OCI-LY7 (cell line): ENCODE data around the gene MARS1. TPM values are rescaled to one million over a fixed set of nuclear protein-coding genes. Genes with fewer than 3 reads are reported as not detected.

Source experiments
- BruUV-seq: library from RNA; stranded (reverse); fragments of 400-500 nt; replicated peaks from 2 replicates; lab custom pipeline; 2021; lab: Mats Ljungman, UMichigan
- CTCF ChIA-PET: fragments of 300-600 bp; sonication (Branson Sonifier 250); formaldehyde crosslinking; loops from one replicate; lab custom pipeline; 2022; ENCODE audit warnings: antibody characterized with exemption; ENCODE audit not compliant: unreplicated experiment; lab: Charles Lee
- POLR2A ChIA-PET: fragments of 300-600 bp; sonication (Branson Sonifier 250); formaldehyde crosslinking; loops from one replicate; lab custom pipeline; 2022; ENCODE audit warnings: antibody characterized with exemption; lab: Charles Lee
- DNase-seq: peaks from one replicate; pipeline ENCODE4 v3.0.0-alpha.2; 2015; ENCODE audit warnings: low spot score
- H2AFZ ChIP-seq: fragments of 200-600 bp; sonication (generic), shearing (Covaris generic); 2 replicates; pipeline ENCODE4 v1.6.1; 2014; ENCODE audit warnings: mild to moderate bottlenecking, antibody characterized with exemption, low read length, moderate library complexity
- H3K27ac ChIP-seq: fragments of 200-600 bp; sonication (generic); 2 replicates; pipeline ENCODE4 v1.5.1; 2014; ENCODE audit warnings: mixed run types, low read depth, mild to moderate bottlenecking, moderate library complexity, low read length, inconsistent platforms; ENCODE audit not compliant: poor library complexity, severe bottlenecking
- H3K36me3 ChIP-seq: fragments of 200-600 bp; sonication (generic); 2 replicates; pipeline ENCODE4 v1.6.1; 2014; ENCODE audit warnings: mild to moderate bottlenecking, antibody characterized with exemption, low read length, moderate library complexity, mixed read lengths; ENCODE audit not compliant: insufficient read depth
- H3K4me1 ChIP-seq: fragments of 200-600 bp; sonication (generic); 2 replicates; pipeline ENCODE4 v1.5.1; 2014; ENCODE audit warnings: mild to moderate bottlenecking, low read length; ENCODE audit not compliant: insufficient read depth, poor library complexity, severe bottlenecking
- H3K4me2 ChIP-seq: fragments of 200-600 bp; sonication (generic); 2 replicates; pipeline ENCODE4 v1.6.1; 2014; ENCODE audit warnings: mild to moderate bottlenecking, low read length
- H3K4me3 ChIP-seq: fragments of 200-600 bp; sonication (generic); 2 replicates; pipeline ENCODE4 v1.5.1; 2014; ENCODE audit warnings: mild to moderate bottlenecking, low read depth, low read length; ENCODE audit not compliant: poor library complexity, severe bottlenecking
- H3K79me2 ChIP-seq: fragments of 200-600 bp; sonication (generic); 2 replicates; pipeline ENCODE4 v1.6.1; 2016; ENCODE audit warnings: low read depth, mild to moderate bottlenecking, low read length, moderate library complexity, mixed read lengths; ENCODE audit not compliant: insufficient read depth
- H3K9me2 ChIP-seq: fragments of 200-600 bp; sonication (generic); 2 replicates; pipeline ENCODE4 v1.6.1; 2016; ENCODE audit warnings: mild to moderate bottlenecking, low read length, mixed read lengths; ENCODE audit not compliant: insufficient read depth
- H3K9me3 ChIP-seq: fragments of 200-600 bp; sonication (generic); 2 replicates; pipeline ENCODE4 v1.6.1; 2014; ENCODE audit warnings: mild to moderate bottlenecking, mixed run types, low read length, mixed read lengths
- H4K20me1 ChIP-seq: fragments of 200-600 bp; sonication (generic); 2 replicates; pipeline ENCODE4 v1.6.1; 2014; ENCODE audit warnings: mild to moderate bottlenecking, antibody characterized with exemption, low read length, moderate library complexity, mixed read lengths; ENCODE audit not compliant: insufficient read depth
- CTCF ChIP-seq: fragments of 200-600 bp; sonication (generic); conservative IDR thresholded peaks from 2 replicates; pipeline ENCODE4 v1.5.1; 2014; ENCODE audit warnings: mild to moderate bottlenecking, antibody characterized with exemption, low read length, moderate library complexity, mixed read lengths
- EZH2phosphoT487 ChIP-seq: fragments of 200-600 bp; sonication (generic); IDR thresholded peaks from 2 replicates; pipeline ENCODE4 v1.6.1; 2018; ENCODE audit warnings: low read depth, borderline replicate concordance, mild to moderate bottlenecking, mixed run types, antibody characterized with exemption, low read length, moderate library complexity, mixed read lengths
- intact Hi-C: fragments of 100-400 bp; cut with micrococcal nuclease; formaldehyde crosslinking; loops from one replicate; pipeline ENCODE4 v1.10.0; 2022; ENCODE audit not compliant: unreplicated experiment
- total RNA-seq, 2 experiments: library from RNA; depleted of rRNA in 1 of 2; stranded (reverse); fragments of >200 nt in 1 of 2; shearing (Covaris generic) in 1 of 2; gene quantifications; 2 replicates each; pipeline ENCODE4 v1.2.3, GENCODE V29; 2014 to 2022

Gene MARS1
- total RNA-seq, 2 experiments from 2014 or later = 272 to 465 TPM

GRCh38 chr12:57473392-57473791 is 14.5 kb upstream of the MARS1 start:
- no peaks in the 10 kb centered on the region for H3K9me3 ChIP-seq
- BruUV-seq = no TSS peak
- H3K4me1 ChIP-seq = peaks cover 27% of the 10 kb centered on the region
- no peak overlapping the region for H2AFZ ChIP-seq
- DNase-seq = no peak
- no peaks in the 10 kb centered on the region for H3K9me2 ChIP-seq
- H4K20me1 ChIP-seq = no peaks in the 10 kb centered on the region
- ChIA-PET POLR2A (no interaction called here), CTCF (no interaction called here)
- H3K27ac ChIP-seq = no peak overlapping the region
- H3K4me3 ChIP-seq = no peak overlapping the region
- H3K4me2 ChIP-seq = no peak overlapping the region
- no peak for TF ChIP-seq EZH2phosphoT487
- no peak for TF ChIP-seq CTCF
- H3K79me2 ChIP-seq = peaks cover 12% of the 10 kb centered on the region; the same call in 1 of the 2 replicates
- peaks cover 63% of the 10 kb centered on the region for H3K36me3 ChIP-seq
- intact Hi-C loops = no loop called here

GRCh38 chr12:57473886-57474285 is 14.0 kb upstream of the MARS1 start:
- no peak for DNase-seq
- Histone ChIP-seq H3K9me3 (no peaks in the 10 kb centered on the region), H2AFZ (no peak overlapping the region), H3K4me1 (peaks cover 32% of the 10 kb centered on the region), H3K79me2 (peaks cover 12% of the 10 kb centered on the region; the same call in 1 of the 2 replicates), H3K36me3 (peaks cover 63% of the 10 kb centered on the region), H4K20me1 (no peaks in the 10 kb centered on the region), H3K4me3 (no peak overlapping the region), H3K27ac (no peak overlapping the region), H3K9me2 (no peaks in the 10 kb centered on the region), H3K4me2 (no peak overlapping the region)
- intact Hi-C loops = no loop called here
- no TSS peak for BruUV-seq
- ChIA-PET POLR2A (no interaction called here), CTCF (interaction anchor here (1.0 kb wide), 1 partner anchor 12 kb away, joined by 3 read pairs; no protein-coding TSS in a partner anchor)
- TF ChIP-seq EZH2phosphoT487 (no peak), CTCF (no peak)

GRCh38 chr12:57474430-57474829 is 13.4 kb upstream of the MARS1 start:
- no peak for DNase-seq
- Histone ChIP-seq H3K36me3 (peaks cover 57% of the 10 kb centered on the region), H3K4me1 (peaks cover 37% of the 10 kb centered on the region), H3K79me2 (peaks cover 12% of the 10 kb centered on the region; the same call in 1 of the 2 replicates), H3K9me2 (no peaks in the 10 kb centered on the region), H4K20me1 (no peaks in the 10 kb centered on the region), H3K9me3 (no peaks in the 10 kb centered on the region), H2AFZ (no peak overlapping the region), H3K4me2 (no peak overlapping the region), H3K4me3 (no peak overlapping the region), H3K27ac (no peak overlapping the region)
- intact Hi-C loops = no loop called here
- CTCF ChIA-PET = interaction anchor here (1.0 kb wide), 1 partner anchor 12 kb away, joined by 3 read pairs; no protein-coding TSS in a partner anchor
- POLR2A ChIA-PET = interaction anchor here (0.6 kb wide), 2 partner anchors 17 to 1038 kb away, joined by 3 to 6 read pairs; no protein-coding TSS in a partner anchor
- no peak for TF ChIP-seq CTCF
- no peak for TF ChIP-seq EZH2phosphoT487
- BruUV-seq = no TSS peak
